GM19023 (cell line): Measurements from ENCODE around the gene MMP11.

Experiments
- ATAC-seq: cut with Tn5 transposase; IDR thresholded peaks from one replicate; pipeline ENCODE4 v1.9.1; 2021; ENCODE audit warnings: mild to moderate bottlenecking, moderate library complexity; ENCODE audit not compliant: unreplicated experiment

MMP11 gene

DNA sequence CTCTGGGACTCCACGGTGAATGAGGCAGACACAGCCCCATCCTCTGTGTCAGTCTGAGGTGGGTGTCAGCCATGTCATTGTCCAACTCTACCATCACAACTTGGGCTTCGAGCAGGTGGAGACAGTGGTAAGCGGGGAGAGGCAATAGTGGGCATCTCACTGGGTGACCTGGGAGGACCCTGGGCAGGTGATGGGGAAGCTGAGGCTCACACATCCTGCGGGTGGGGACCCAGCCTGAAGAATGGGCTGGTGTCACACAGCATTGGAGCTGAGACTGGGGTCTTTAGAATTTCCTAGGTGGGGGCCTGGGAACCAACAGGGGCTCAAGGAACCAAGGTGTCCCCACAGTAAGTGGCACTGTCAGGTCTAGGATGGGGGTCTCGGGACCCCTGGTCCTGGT is 7.1 kb downstream of the MMP11 start:
- no peak for ATAC-seq

DNA sequence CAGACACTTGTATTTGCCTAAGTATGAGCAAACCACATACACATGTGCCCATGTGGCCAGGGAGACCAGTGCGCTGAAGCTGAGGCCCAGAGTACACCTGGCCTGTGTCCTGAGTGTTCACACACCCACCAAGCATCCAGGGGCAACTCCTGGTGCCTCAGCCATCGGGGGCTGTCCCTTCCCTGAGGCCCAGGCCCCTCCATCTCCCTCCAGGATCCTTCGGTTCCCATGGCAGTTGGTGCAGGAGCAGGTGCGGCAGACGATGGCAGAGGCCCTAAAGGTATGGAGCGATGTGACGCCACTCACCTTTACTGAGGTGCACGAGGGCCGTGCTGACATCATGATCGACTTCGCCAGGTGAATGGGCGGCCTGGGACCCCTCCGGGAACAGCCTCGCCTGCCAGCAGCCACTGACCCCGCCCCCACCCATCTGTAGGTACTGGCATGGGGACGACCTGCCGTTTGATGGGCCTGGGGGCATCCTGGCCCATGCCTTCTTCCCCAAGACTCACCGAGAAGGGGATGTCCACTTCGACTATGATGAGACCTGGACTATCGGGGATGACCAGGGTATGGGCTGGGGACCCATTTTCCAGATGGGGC is 7.6 kb downstream of the MMP11 start:
- no peak for ATAC-seq

DNA sequence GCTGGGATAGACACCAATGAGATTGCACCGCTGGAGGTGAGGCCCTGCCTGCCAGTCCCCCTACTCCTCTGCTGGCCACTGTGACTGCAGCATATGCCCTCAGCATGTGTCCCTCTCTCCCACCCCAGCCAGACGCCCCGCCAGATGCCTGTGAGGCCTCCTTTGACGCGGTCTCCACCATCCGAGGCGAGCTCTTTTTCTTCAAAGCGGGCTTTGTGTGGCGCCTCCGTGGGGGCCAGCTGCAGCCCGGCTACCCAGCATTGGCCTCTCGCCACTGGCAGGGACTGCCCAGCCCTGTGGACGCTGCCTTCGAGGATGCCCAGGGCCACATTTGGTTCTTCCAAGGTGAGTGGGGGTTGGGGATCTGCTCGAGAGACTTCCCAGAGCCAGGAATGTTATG is 8.4 kb downstream of the MMP11 start:
- ATAC-seq: no peak

- ATAC-seq: no peak
Measured at GRCh38 chr22:23781511-23782183, 9.0 kb downstream of the MMP11 start.

DNA sequence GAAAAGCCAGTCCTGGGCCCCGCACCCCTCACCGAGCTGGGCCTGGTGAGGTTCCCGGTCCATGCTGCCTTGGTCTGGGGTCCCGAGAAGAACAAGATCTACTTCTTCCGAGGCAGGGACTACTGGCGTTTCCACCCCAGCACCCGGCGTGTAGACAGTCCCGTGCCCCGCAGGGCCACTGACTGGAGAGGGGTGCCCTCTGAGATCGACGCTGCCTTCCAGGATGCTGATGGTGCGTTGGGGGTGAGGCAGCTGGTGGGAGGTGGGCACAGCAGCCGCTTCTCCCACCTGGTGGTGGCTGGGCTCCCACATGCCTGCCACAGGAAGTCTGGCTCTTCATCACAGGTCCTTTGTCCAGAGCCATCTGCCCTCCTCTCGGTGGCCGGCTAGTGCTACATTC is 9.6 kb downstream of the MMP11 start:
- ATAC-seq: no peak

DNA sequence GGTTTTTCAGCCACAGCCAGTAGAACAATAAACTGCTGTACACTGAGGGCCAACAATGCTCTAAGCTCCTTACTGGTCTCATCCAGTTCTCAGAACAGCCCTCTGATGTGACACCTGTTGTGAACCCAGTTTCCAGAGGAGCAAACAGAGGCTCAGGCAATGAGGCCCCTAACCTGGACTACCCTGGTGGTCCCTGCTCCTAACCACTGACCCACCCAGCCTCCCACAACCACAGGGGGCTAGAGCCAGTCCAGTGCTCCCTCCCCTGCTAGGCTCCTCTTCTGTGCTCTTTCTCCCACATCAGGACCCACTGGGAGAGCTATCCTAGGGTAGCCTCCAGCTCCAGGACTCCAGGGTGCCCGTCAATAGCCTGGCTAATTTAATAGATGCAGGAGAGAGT is 10.1 kb downstream of the MMP11 start:
- ATAC-seq: no peak

DNA sequence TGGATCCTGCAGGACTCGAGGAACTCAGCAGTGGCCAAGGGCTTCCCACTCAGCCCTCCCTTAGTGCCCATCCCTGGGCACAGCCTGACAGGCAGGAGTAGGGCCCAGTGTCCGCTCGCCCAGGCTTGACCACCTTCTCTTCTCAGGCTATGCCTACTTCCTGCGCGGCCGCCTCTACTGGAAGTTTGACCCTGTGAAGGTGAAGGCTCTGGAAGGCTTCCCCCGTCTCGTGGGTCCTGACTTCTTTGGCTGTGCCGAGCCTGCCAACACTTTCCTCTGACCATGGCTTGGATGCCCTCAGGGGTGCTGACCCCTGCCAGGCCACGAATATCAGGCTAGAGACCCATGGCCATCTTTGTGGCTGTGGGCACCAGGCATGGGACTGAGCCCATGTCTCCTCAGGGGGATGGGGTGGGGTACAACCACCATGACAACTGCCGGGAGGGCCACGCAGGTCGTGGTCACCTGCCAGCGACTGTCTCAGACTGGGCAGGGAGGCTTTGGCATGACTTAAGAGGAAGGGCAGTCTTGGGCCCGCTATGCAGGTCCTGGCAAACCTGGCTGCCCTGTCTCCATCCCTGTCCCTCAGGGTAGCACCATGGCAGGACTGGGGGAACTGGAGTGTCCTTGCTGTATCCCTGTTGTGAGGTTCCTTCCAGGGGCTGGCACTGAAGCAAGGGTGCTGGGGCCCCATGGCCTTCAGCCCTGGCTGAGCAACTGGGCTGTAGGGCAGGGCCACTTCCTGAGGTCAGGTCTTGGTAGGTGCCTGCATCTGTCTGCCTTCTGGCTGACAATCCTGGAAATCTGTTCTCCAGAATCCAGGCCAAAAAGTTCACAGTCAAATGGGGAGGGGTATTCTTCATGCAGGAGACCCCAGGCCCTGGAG is 10.9 kb downstream of the MMP11 start:
- no peak for ATAC-seq

DNA sequence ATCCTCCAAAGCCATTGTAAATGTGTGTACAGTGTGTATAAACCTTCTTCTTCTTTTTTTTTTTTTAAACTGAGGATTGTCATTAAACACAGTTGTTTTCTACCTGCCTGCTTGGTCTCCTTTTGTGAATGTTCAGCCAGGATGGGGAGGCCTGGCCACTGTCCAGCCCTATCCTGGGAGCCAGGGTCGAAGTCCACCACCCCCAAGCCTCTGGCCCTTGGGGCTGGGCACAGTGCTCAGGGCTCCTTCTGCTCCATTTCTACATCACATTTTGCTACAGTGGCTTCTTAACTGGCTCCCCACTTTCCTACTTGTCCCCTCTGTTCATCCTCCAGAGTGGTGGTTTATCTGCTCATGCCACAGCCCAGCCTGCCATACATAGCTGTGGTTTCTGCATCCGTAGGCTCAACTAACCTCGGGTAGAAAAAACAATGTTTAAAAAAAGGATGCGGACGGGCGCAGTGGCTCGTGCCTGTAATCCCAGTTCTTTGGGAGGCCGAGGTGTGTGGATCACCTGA is 11.6 kb downstream of the MMP11 start:
- ATAC-seq: no peak

DNA sequence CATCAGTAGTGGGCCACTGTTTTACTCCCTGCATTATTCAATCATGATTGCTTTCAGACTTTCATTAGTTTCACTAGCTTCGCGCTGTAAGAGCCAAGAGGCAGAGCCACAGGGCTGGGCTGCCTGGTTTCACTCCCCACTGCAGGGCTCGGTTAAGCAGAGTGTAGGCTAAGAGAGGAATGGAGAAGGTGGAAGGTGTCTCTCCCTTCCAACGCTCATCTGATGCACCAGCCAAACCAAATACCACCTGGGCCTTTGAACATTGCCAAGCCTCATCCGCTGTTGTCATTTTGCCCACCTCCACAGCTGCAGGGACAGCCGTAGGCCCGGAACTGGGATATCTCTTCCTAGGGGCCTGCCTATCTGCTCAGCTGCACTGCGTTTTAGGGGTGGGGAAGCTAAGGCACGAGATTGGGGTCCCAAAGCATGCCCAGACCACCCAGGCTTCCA is 13.6 kb downstream of the MMP11 start:
- no peak for ATAC-seq

- peak; percentile 63 for ATAC-seq
Measured at GRCh38 chr22:23786752-23787599, 14.3 kb downstream of the MMP11 start, which contains the start of gene SMARCB1. Gene SMARCB1, plus strand, starts transcription at chr22:23786966. Its CDS starts 204 bp downstream, at chr22:23787170.

DNA sequence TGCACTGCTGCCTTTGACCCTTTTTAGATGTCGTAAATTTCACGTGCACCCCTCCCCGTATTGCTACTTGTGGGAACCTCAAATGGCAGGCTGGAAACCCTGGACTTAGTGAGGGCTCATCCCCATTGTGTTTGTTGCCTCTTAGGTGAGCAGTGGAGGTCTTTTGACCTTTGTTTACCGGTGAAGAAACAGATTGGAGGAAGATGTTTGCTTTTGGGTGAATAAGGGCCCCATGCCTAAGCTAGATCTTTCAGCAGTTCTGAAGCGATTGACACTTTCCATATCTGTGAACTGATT is 14.9 kb downstream of the MMP11 start:
- no peak for ATAC-seq

GRCh38 chr22:23787910-23788309 is 15.3 kb downstream of the MMP11 start:
- no peak for ATAC-seq

GRCh38 chr22:23789121-23789520 is 16.5 kb downstream of the MMP11 start:
- no peak for ATAC-seq

DNA sequence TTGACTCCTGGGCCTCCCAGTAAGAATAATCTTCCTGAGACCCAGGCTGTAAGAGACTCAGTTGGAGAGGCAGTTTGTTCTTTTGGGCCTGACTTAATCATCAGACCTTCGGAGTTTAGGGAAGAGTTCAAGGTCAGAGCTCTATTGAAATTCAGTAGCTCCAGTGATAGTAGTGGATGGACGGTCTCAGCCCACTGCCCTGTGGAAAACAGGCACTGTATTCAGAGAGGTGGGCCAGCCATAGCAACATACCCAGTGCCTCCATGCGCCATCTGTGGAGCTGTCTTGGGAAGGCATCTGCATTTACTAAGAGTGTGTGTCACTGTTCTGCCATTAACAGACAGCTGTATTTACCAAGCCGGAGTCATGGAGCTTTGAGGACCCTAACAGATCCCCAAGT is 17.0 kb downstream of the MMP11 start:
- ATAC-seq: no peak

GRCh38 chr22:23790819-23791737 is 18.4 kb downstream of the MMP11 start:
- ATAC-seq: no peak

- ATAC-seq: no peak
Measured at GRCh38 chr22:23791738-23792645, 19.3 kb downstream of the MMP11 start.

DNA sequence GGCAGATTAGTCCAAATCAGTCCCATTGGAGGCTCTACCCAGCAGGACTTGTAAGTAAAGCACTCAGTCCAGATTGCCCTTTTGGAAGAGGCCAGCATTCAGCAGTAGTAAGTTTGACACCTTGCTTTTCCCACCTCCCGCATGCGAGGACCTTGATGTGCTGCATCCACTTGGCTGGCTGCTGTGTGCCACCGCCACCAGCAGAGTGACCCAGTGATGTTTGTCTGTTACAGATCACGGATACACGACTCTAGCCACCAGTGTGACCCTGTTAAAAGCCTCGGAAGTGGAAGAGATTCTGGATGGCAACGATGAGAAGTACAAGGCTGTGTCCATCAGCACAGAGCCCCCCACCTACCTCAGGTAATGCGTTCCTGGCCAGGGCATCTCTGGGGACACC is 20.7 kb downstream of the MMP11 start:
- ATAC-seq: no peak

DNA sequence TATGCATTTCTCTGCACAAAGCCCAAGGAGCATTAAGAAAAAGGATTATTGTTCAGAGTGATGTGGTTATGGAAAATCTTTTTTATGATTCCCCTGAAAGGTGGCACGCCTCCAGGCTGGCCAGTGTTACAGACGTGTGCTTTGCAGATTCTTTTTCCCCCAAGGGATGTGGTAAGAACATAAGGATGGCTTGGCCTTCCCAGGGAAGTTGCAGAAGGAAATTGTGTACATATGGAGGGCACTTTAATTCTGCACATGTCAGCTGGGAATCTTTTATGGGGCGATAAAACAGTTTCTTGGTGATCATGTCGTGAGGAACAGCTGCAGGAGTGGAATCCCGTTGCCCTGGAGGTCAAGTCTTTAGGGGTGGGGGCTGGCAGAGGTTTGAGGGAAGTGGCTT is 23.8 kb downstream of the MMP11 start:
- no peak for ATAC-seq
